ENCODE data around the gene RPUSD3.

DNA sequence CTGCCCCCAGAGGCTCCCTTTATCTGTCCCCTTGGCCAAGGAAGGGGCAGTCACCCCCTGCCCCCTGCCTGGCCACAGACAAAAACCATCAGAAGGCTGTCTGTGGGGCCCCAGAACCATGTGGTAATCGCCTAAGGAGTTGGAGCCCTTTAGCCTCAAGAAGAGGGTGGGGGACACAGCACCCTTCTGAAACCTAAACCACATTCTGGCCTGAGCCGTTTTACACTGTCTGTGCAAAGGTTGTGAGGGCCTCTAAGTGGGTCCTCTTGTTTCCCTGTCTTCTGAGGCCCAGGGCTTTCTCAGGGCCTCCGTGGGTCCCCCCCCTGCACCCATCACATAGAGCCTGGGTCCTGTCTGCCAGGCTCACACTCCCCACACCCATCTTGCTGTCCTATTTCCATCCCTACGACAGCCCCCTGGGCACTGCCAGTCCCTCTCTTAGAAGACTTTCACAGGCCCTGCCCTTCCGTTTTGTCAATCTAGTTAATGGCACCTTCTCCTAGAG is 17.9 kb upstream of the RPUSD3 start:
- TF ChIP-seq NRF1 (conservative IDR thresholded peaks at IDR 0.05 in 1 of 2, IDR thresholded peaks at IDR 0.05 in 1 of 2) (no peak), TARDBP (IDR thresholded peaks at IDR 0.05) (no peak), FOS (IDR thresholded peaks at IDR 0.05; ENCODE audit: extremely low read depth, insufficient read length) (no peak), BRD4 (IDR thresholded peaks at IDR 0.05) (no peak), MAFK (IDR thresholded peaks at IDR 0.05; ENCODE audit: low read length) (no peak), ARHGAP35 (IDR thresholded peaks at IDR 0.05; ENCODE audit: partially characterized antibody) (no peak), TAF1 (IDR thresholded peaks at IDR 0.05; ENCODE audit: control insufficient read depth, extremely low read depth, insufficient read depth, low read length, severe bottlenecking) (no peak), ARID1B (IDR thresholded peaks at IDR 0.05) (no peak), SMC3 (conservative IDR thresholded peaks at IDR 0.05; ENCODE audit: insufficient read depth, low read depth, low read length) (no peak)
- TF ChIP-seq, protein P1, sequence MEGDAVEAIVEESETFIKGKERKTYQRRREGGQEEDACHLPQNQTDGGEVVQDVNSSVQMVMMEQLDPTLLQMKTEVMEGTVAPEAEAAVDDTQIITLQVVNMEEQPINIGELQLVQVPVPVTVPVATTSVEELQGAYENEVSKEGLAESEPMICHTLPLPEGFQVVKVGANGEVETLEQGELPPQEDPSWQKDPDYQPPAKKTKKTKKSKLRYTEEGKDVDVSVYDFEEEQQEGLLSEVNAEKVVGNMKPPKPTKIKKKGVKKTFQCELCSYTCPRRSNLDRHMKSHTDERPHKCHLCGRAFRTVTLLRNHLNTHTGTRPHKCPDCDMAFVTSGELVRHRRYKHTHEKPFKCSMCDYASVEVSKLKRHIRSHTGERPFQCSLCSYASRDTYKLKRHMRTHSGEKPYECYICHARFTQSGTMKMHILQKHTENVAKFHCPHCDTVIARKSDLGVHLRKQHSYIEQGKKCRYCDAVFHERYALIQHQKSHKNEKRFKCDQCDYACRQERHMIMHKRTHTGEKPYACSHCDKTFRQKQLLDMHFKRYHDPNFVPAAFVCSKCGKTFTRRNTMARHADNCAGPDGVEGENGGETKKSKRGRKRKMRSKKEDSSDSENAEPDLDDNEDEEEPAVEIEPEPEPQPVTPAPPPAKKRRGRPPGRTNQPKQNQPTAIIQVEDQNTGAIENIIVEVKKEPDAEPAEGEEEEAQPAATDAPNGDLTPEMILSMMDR (IDR thresholded peaks at IDR 0.05 in 2 of 3, conservative IDR thresholded peaks at IDR 0.05 in 1 of 3; ENCODE audit: insufficient read depth in 2 of 3, low read depth in 1 of 3, low read length in 3 of 3): no peak
- TF ChIP-seq, protein P2, sequence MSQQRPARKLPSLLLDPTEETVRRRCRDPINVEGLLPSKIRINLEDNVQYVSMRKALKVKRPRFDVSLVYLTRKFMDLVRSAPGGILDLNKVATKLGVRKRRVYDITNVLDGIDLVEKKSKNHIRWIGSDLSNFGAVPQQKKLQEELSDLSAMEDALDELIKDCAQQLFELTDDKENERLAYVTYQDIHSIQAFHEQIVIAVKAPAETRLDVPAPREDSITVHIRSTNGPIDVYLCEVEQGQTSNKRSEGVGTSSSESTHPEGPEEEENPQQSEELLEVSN (IDR thresholded peaks at IDR 0.05; ENCODE audit: borderline replicate concordance in 1 of 2, extremely low read depth in 1 of 2, insufficient read depth in 1 of 2, insufficient read length in 1 of 2, low read depth in 1 of 2, low read length in 1 of 2, poor library complexity in 1 of 2, severe bottlenecking in 1 of 2): no peak
- TF ChIP-seq, protein P3, sequence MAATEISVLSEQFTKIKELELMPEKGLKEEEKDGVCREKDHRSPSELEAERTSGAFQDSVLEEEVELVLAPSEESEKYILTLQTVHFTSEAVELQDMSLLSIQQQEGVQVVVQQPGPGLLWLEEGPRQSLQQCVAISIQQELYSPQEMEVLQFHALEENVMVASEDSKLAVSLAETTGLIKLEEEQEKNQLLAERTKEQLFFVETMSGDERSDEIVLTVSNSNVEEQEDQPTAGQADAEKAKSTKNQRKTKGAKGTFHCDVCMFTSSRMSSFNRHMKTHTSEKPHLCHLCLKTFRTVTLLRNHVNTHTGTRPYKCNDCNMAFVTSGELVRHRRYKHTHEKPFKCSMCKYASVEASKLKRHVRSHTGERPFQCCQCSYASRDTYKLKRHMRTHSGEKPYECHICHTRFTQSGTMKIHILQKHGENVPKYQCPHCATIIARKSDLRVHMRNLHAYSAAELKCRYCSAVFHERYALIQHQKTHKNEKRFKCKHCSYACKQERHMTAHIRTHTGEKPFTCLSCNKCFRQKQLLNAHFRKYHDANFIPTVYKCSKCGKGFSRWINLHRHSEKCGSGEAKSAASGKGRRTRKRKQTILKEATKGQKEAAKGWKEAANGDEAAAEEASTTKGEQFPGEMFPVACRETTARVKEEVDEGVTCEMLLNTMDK (IDR thresholded peaks at IDR 0.05; ENCODE audit: borderline replicate concordance, insufficient read depth, low read depth, low read length, poor library complexity, severe bottlenecking): no peak
- TF ChIP-seq, protein P4, sequence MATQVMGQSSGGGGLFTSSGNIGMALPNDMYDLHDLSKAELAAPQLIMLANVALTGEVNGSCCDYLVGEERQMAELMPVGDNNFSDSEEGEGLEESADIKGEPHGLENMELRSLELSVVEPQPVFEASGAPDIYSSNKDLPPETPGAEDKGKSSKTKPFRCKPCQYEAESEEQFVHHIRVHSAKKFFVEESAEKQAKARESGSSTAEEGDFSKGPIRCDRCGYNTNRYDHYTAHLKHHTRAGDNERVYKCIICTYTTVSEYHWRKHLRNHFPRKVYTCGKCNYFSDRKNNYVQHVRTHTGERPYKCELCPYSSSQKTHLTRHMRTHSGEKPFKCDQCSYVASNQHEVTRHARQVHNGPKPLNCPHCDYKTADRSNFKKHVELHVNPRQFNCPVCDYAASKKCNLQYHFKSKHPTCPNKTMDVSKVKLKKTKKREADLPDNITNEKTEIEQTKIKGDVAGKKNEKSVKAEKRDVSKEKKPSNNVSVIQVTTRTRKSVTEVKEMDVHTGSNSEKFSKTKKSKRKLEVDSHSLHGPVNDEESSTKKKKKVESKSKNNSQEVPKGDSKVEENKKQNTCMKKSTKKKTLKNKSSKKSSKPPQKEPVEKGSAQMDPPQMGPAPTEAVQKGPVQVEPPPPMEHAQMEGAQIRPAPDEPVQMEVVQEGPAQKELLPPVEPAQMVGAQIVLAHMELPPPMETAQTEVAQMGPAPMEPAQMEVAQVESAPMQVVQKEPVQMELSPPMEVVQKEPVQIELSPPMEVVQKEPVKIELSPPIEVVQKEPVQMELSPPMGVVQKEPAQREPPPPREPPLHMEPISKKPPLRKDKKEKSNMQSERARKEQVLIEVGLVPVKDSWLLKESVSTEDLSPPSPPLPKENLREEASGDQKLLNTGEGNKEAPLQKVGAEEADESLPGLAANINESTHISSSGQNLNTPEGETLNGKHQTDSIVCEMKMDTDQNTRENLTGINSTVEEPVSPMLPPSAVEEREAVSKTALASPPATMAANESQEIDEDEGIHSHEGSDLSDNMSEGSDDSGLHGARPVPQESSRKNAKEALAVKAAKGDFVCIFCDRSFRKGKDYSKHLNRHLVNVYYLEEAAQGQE (IDR thresholded peaks at IDR 0.05; ENCODE audit: borderline replicate concordance): no peak
- TF ChIP-seq, protein P4 (CRISPR knock-in tag; IDR thresholded peaks at IDR 0.05; ENCODE audit: low read depth): no peak

Data from K562 (cell line).